NCI-H2107 treated with DMSO at 0.1 percent for 48 hours (cell line): Measurements from ENCODE around the gene CGAS.
"Not testable (repeated sequence)": the region's sequence is repeated elsewhere in the genome, so short reads cannot be mapped to it uniquely, and the experiment has no call there.

Source experiments
- DNase-seq: peaks from one replicate; lab custom pipeline; 2025; ENCODE audit not compliant: unreplicated experiment; lab: John Stamatoyannopoulos, UW

Gene CGAS

GRCh38 chr6:73400656-73401055 lies 51.4 kb downstream of the CGAS start:
- DNase-seq = no peak

DNA sequence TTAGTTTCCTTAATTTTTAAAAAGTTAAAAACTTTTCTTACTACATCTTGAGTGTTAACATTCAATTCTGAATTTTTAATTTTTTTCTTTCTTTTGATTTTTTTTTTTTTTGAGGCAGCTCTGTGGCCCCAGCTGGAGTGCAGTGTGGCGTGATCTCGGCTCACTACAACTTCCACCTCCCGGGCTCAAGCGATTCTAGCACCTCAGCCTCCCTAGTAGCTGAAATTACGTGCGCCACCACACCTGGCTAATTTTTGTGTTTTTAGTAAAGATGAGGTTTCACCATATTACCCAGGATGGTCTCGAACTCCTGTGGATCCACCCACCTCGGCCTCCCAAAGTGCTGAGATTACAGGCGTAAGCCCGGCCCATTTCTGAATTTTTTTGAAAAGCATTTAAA lies 56.2 kb downstream of the CGAS start:
- no peak for DNase-seq

DNA sequence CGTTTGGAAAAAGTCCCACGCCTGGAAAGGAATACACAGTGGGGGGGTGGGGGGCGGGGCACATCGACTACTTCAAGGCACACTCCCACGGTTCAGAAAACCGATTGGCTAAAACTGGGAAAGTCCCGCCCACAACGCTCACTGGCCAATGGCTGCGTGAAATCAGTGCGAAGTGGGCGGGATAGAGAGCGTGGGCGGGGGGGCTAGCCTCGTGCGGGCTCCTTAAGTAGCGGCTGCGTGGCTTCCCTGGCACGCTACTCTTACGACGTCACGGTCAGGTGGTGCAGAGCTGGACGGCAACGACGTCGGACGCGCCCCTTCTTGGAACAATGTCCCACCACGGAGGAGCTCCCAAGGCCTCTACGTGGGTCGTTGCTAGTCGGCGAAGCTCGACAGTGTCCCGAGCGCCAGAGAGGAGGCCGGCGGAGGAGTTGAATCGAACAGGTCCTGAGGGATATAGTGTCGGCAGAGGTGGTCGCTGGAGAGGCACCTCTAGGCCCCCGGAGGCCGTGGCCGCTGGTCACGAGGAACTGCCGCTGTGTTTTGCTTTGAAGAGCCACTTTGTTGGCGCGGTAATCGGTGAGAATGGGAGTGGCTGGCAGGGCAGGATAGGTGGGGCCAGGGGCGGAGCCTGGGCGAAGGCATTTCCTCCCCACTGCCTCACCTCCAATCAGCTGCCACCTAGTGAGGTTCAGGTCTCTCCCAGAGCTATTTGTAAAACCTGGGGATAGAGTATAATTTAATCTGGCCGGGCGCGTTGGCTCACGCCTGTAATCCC lies 57.3 kb downstream of the CGAS start, which contains the start of gene DDX43:
TSS of gene DDX43 (plus strand) at position 252 of the 778 bp plus-strand sequence. CDS start at position 330, 78 bp downstream.
- no peak for DNase-seq

GRCh38 chr6:73393278-73393677 lies 58.8 kb downstream of the CGAS start:
- no peak for DNase-seq

- not testable (repeated sequence) for DNase-seq
These were observed 59.9 kb downstream of the CGAS start for GRCh38 chr6:73392188-73392587.

DNA sequence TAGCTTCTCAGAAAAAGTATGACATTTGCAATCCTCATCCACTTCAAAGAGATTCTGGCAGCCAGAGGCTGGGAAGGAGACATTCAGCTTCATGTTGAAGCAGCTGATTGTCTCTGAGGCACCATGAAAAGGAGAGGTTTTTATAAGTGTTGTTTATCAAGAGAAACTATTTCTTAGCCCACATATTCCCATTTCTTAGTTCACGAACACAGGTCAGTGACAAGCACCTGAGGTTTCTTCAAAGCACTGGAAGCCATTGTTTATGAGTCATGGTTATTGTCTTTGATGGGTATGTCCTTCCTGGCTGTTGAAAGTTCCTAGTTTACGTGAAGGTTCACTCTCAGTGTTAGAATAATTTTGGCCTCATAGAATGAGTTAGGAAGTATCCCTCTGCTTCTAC lies 60.4 kb downstream of the CGAS start:
- no peak for DNase-seq

DNA sequence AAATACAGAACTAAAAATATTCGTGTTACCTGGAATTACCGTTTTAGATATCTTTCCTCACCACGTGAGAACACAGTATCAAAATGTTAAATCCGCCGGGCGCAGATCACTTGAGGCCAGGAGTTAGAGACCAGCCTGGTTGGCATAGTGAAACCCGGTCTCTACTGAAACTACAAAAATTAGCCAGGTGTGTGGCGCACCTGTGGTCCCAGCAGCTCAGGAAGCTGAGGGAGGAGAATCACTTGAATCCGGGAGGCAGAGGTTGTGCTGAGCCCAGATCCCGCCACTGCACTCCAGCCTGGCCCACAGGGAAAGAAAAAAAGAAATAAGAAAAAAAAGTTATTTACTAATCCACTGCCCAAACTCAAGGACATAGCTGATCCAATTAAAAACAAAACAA lies 62.2 kb downstream of the CGAS start:
- no peak for DNase-seq

GRCh38 chr6:73388800-73389512 lies 63.1 kb downstream of the CGAS start:
- DNase-seq = no peak

GRCh38 chr6:73388433-73388799 lies 63.7 kb downstream of the CGAS start:
- no peak for DNase-seq

DNA sequence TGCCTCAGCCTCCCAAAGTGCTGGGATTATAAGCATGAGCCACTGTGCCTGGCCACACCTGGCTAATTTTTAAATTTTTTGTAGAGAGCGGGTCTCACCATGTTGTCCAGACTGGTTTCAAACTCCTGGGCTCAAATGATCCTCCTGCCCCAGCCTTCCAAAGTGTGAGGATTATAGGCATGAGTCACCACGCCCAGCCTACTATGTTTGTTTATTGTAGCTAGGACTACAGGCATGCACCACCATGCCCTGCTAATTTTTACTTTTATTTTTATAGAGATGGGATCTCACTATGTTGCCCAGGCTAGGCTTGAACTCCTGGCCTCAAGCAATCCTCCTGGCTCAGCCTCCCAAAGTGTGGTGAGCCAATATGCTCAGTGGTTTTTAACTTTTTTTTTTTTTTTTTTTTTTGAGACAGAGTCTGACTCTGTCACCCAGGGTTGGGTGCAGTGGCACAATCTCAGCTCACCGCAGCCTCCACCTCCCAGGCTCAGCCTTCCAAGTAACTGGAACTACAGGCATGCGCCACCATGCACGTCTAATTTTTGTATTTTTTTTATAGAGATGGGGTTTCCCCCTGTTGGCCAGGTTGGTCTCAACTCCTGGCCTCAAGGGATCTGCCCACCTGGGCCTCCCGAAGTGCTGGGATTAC lies 69.5 kb downstream of the CGAS start:
- no peak for DNase-seq

DNA sequence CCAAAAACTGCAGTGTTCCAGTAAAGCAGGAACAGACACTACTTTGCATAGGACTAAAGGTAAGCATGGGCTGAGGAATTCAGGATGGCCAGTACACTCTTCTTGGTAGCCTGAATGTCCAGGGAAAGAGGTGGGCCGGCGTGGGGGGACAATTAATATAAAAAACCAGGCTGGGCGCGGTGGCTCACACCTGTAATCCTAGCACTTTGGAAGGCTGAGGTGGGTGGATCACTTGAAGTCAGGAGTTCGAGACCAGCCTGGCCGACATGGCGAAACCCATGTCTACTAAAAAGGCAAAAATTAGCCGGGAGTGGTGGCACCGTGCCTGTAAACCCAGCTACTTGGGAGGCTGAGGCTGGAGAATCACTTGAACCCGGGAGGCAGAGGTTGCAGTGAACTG lies 70.6 kb downstream of the CGAS start:
- DNase-seq = not testable (repeated sequence)

GRCh38 chr6:73377225-73377624 lies 74.9 kb downstream of the CGAS start:
- DNase-seq = no peak

DNA sequence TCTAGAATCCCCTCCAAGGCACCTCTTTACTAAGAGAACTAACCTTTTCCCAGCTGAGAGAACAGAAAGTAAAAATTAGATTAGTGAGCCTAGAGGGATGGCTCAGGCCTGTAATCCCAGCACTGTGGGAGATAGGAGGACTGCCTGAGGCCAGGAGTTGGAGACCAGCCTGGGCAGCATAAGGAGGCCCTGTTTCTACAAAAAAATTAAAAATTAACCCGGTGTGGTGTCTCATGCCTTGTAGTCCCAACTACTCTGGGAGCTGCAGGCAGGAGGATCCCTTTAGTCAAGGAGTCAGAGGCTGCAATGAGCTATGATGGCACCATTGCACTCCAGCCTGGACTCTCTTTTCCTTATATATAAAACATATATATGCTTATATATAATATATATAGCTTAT lies 76.9 kb downstream of the CGAS start:
- no peak for DNase-seq
